GM23248 (cell line): ENCODE results near the gene GNAI1.

Source experiments
- EZH2 ChIP-seq: fragments of 200-600 bp; sonication (generic); IDR thresholded peaks from 2 replicates; pipeline ENCODE4 v1.6.1; 2018; ENCODE audit warnings: antibody characterized with exemption, mild to moderate bottlenecking; ENCODE audit not compliant: insufficient read depth, poor library complexity, severe bottlenecking
- EZH2phosphoT487 ChIP-seq: fragments of 200-600 bp; sonication (generic); IDR thresholded peaks from 2 replicates; pipeline ENCODE4 v1.6.1; 2018; ENCODE audit warnings: antibody characterized with exemption, moderate library complexity, mild to moderate bottlenecking, low read depth; ENCODE audit not compliant: insufficient read depth

DNA sequence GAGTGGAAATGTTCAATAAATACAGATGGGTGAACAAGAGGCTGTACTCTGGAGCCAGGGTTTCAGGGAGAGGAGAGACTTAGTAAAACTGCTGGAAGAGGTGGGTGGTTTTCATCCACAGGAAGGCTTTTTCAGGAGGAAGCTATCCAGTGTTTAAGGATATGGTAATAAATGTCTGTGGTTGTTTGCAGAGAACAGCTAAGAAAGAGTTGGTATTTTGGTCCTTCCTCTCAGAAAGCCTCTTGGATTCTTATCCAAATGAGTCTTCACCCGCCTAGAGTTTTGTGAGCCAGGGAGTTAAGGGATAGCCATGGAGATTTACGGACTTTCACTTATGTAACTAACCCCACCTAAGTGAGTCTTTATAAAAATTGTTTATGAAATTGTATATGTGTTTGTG lies 95.7 kb downstream of the GNAI1 start:
- TF ChIP-seq EZH2 (no peak), EZH2phosphoT487 (no peak)
